Mesenchymal stem cell (in vitro differentiated cells and primary cell): ENCODE data around the gene OBP2A.
"Not testable (repeated sequence)": the region's sequence is repeated elsewhere in the genome, so short reads cannot be mapped to it uniquely, and the experiment has no call there.

Source experiments
- DNase-seq: peaks from one replicate; pipeline ENCODE4 v3.0.0-alpha.2; 2013
- H2AFZ ChIP-seq: one replicate; pipeline ENCODE4 v1.6.1; 2013; ENCODE audit warnings: low read depth, mild to moderate bottlenecking, control low read depth, inconsistent platforms, low read length, moderate library complexity
- H2AK5ac ChIP-seq: 2 replicates; pipeline ENCODE4 v1.6.1; 2013; ENCODE audit warnings: low read length, moderate library complexity, mild to moderate bottlenecking, inconsistent platforms; ENCODE audit not compliant: severe bottlenecking
- H2BK120ac ChIP-seq: one replicate; pipeline ENCODE4 v1.6.1; 2013; ENCODE audit warnings: low read depth, mild to moderate bottlenecking, inconsistent platforms, low read length, moderate library complexity
- H2BK12ac ChIP-seq, 2 experiments: one replicate each; pipeline ENCODE4 v1.6.1; 2013; ENCODE audit warnings: inconsistent platforms in 2 of 2, low read length in 2 of 2, mild to moderate bottlenecking in 2 of 2, moderate library complexity in 2 of 2, control low read depth in 1 of 2
- H2BK15ac ChIP-seq: one replicate; pipeline ENCODE4 v1.6.1; 2013; ENCODE audit warnings: mild to moderate bottlenecking, low read depth, inconsistent platforms; ENCODE audit not compliant: poor library complexity, severe bottlenecking
- H2BK5ac ChIP-seq: 2 replicates; pipeline ENCODE4 v1.6.1; 2013; ENCODE audit warnings: low read depth, mild to moderate bottlenecking, low read length, control low read depth, inconsistent platforms; ENCODE audit not compliant: poor library complexity, severe bottlenecking
- H3K14ac ChIP-seq, 2 experiments: one replicate each; pipeline ENCODE4 v1.6.1; 2013; ENCODE audit warnings: inconsistent platforms in 2 of 2, low read length in 2 of 2, control low read depth in 1 of 2, mild to moderate bottlenecking in 1 of 2, moderate library complexity in 1 of 2
- H3K18ac ChIP-seq, 2 experiments: one replicate each; pipeline ENCODE4 v1.6.1; 2013; ENCODE audit warnings: inconsistent platforms in 2 of 2, low read length in 2 of 2, control low read depth in 1 of 2, low read depth in 1 of 2, mild to moderate bottlenecking in 1 of 2
- H3K23ac ChIP-seq, 2 experiments: one replicate each; pipeline ENCODE4 v1.6.1; 2013; ENCODE audit warnings: inconsistent platforms in 2 of 2, low read length in 2 of 2, mild to moderate bottlenecking in 2 of 2, moderate library complexity in 2 of 2, control low read depth in 1 of 2
- H3K27ac ChIP-seq: 2 replicates; pipeline ENCODE4 v1.5.1; 2013; ENCODE audit warnings: mild to moderate bottlenecking, moderate library complexity, low read length, control low read depth, inconsistent platforms; ENCODE audit not compliant: poor library complexity, severe bottlenecking
- H3K27me3 ChIP-seq, 2 experiments: 2 replicates each; pipeline versions ENCODE4 v1.6.1 to v1.7.0; 2013; ENCODE audit warnings: low read length in 2 of 2, mild to moderate bottlenecking in 2 of 2, moderate library complexity in 2 of 2, control low read depth in 1 of 2, inconsistent platforms in 1 of 2; ENCODE audit not compliant: control insufficient read depth in 1 of 2, insufficient read depth in 1 of 2
- H3K36me3 ChIP-seq, 2 experiments: 2 replicates each; pipeline versions ENCODE4 v1.6.1 to v1.7.0; 2013; ENCODE audit warnings: low read length in 2 of 2, control low read depth in 1 of 2, inconsistent platforms in 1 of 2, low read depth in 1 of 2, mild to moderate bottlenecking in 1 of 2; ENCODE audit not compliant: insufficient read depth in 2 of 2, control insufficient read depth in 1 of 2
- H3K4ac ChIP-seq, 2 experiments: one replicate each; pipeline ENCODE4 v1.6.1; 2013; ENCODE audit warnings: inconsistent platforms in 2 of 2, low read length in 2 of 2, mild to moderate bottlenecking in 2 of 2, moderate library complexity in 2 of 2, control low read depth in 1 of 2, low read depth in 1 of 2
- H3K4me1 ChIP-seq: 2 replicates; pipeline ENCODE4 v1.6.1; 2013; ENCODE audit warnings: low read depth, low read length, control low read depth; ENCODE audit not compliant: control insufficient read depth, insufficient read depth
- H3K4me2 ChIP-seq: 2 replicates; pipeline ENCODE4 v1.6.1; 2013; ENCODE audit warnings: low read length, mild to moderate bottlenecking, inconsistent platforms; ENCODE audit not compliant: poor library complexity, severe bottlenecking
- H3K4me3 ChIP-seq, 2 experiments: 2 replicates each; pipeline versions ENCODE4 v1.5.1 to v1.7.0; 2013; ENCODE audit warnings: low read length in 2 of 2, mild to moderate bottlenecking in 2 of 2, control low read depth in 1 of 2, low read depth in 1 of 2; ENCODE audit not compliant: insufficient read depth in 1 of 2
- H3K79me1 ChIP-seq: replicated peaks from 2 replicates; pipeline ENCODE4 v1.6.1; 2013; ENCODE audit warnings: mild to moderate bottlenecking, control low read depth, low read length, inconsistent platforms; ENCODE audit not compliant: poor library complexity, severe bottlenecking
- H3K9ac ChIP-seq: 2 replicates; pipeline ENCODE4 v1.7.0; 2013; ENCODE audit warnings: mild to moderate bottlenecking, low read length, moderate library complexity
- H3K9me3 ChIP-seq: 2 replicates; pipeline ENCODE4 v1.7.0; 2013; ENCODE audit warnings: mild to moderate bottlenecking, low read length; ENCODE audit not compliant: control insufficient read depth
- H4K8ac ChIP-seq: one replicate; pipeline ENCODE4 v1.6.1; 2013; ENCODE audit warnings: inconsistent platforms, mild to moderate bottlenecking, low read length, moderate library complexity
- H4K91ac ChIP-seq: one replicate; pipeline ENCODE4 v1.6.1; 2013; ENCODE audit warnings: mild to moderate bottlenecking, low read length, inconsistent platforms
- WGBS: methylation state at CpG from one replicate; pipeline ENCODE4 v1.1.7; 2013; ENCODE audit warnings: mixed read lengths; 5-methylcytosine and 5-hydroxymethylcytosine counted together

Gene OBP2A

DNA sequence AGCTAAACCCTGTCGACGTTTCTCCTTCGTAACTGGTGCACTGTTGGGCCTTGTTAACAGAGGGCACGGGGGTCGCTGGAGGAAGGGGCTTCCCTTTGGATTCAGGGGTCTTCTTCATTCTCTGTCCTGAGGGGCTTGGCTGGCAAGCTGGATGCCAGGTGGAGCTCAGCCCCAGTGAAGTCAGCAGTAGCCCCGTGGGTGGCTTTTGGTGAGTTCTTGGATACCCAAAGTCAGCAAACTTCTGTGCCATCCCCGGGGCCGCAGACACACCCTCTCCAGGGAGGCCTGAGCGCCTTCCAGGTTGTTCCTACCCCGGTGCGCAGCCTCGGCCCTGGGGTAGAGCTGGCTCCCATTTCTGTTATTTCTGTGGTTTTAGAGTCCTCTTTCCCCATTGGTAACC is 12.3 kb upstream of the OBP2A start:
- peaks cover 0 to 48% of the 10 kb centered on the region in 2 experiments for H3K27me3 ChIP-seq
- H3K4me3 ChIP-seq: no peak overlapping the region
- H2AFZ ChIP-seq: no peak overlapping the region
- H4K91ac ChIP-seq: no peak overlapping the region
- no peak overlapping the region for H2AK5ac ChIP-seq
- no peaks in the 10 kb centered on the region for H3K79me1 ChIP-seq
- no peak overlapping the region for H3K4me2 ChIP-seq
- H3K36me3 ChIP-seq: no peaks in the 10 kb centered on the region
- H2BK15ac ChIP-seq: no peak overlapping the region
- no peak overlapping the region for H3K27ac ChIP-seq
- H3K4ac ChIP-seq: no peak overlapping the region
- H3K14ac ChIP-seq: no peak overlapping the region
- 89% methylated on average over 12 of the region's 12 CpGs for WGBS
- H2BK12ac ChIP-seq: no peak overlapping the region
- no peak overlapping the region for H2BK5ac ChIP-seq
- no peak overlapping the region for H3K9ac ChIP-seq
- H3K23ac ChIP-seq: no peak overlapping the region
- H3K9me3 ChIP-seq: no peaks in the 10 kb centered on the region
- no peak overlapping the region for H2BK120ac ChIP-seq
- H3K18ac ChIP-seq: no peak overlapping the region
- no peaks in the 10 kb centered on the region for H3K4me1 ChIP-seq
- no peak for DNase-seq
- H4K8ac ChIP-seq: no peak overlapping the region

DNA sequence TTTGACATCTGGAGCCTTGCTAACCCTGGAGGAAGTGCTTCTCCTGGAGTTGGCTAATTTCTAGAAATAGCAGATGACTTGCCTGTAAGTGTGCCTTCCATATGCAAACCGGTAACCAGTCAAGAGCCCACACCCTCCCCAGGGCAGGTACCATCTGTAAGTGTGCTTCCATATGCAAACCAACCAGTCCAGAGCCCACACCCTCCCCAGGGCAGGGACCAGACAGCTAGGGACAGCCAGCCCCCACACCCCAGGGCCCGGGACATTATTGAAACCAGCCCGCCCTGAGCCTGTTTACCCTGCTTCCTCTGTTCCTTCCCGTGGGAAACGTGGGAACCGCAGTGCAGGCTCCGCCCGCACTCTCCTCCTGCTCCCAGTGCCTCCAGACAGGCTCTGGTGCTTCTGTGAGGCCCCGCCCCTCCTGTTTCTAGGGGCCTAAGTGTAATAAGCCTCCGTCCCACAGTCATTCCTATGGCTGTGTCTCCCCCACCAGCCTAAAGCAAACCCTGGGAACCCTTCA is 11.7 kb upstream of the OBP2A start:
- not testable (repeated sequence) for H2AK5ac ChIP-seq, H4K8ac ChIP-seq, H3K4me1 ChIP-seq, H3K4me2 ChIP-seq, H2BK5ac ChIP-seq, H3K14ac ChIP-seq, H4K91ac ChIP-seq, H3K36me3 ChIP-seq, H3K4ac ChIP-seq, H3K9me3 ChIP-seq, H3K23ac ChIP-seq, DNase-seq, H3K79me1 ChIP-seq, H3K4me3 ChIP-seq, H2BK15ac ChIP-seq, H2BK12ac ChIP-seq, H2BK120ac ChIP-seq, H3K18ac ChIP-seq, H3K9ac ChIP-seq, H3K27ac ChIP-seq, H2AFZ ChIP-seq
- peaks cover 0 to 50% of the 10 kb centered on the region in 2 experiments for H3K27me3 ChIP-seq
- 49% methylated on average over 10 of the region's 10 CpGs for WGBS

DNA sequence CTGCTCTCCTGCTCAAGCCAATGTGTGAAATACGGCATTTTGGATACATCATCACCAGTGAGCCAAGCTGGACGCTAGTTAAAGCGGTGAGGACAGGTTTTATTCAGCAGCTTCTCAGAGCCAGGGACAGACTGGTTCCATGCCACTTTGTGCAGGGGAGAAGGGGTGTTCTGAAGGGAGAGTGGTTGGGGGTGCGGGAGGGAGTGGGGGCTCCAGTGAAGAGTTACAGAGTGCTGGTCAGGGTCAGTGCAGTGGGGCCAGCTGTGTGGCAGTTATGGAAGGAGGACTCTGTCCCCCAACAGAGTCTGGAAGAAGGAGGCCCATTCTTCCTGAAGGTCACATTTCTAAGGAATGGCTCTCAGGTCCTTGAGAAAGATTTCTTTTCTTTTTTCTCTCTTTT is 11.1 kb upstream of the OBP2A start:
- not testable (repeated sequence) for H3K4me3 ChIP-seq, H3K14ac ChIP-seq, H2BK5ac ChIP-seq, H3K4me1 ChIP-seq, H3K27ac ChIP-seq, H4K91ac ChIP-seq, H3K9ac ChIP-seq, H3K9me3 ChIP-seq, H2BK120ac ChIP-seq, H2AFZ ChIP-seq, H2BK12ac ChIP-seq, DNase-seq, H2BK15ac ChIP-seq, H3K23ac ChIP-seq, H3K4ac ChIP-seq, H3K36me3 ChIP-seq, H3K18ac ChIP-seq, H3K4me2 ChIP-seq, H4K8ac ChIP-seq, H2AK5ac ChIP-seq, H3K79me1 ChIP-seq
- peaks cover 0 to 51% of the 10 kb centered on the region in 2 experiments for H3K27me3 ChIP-seq
- WGBS: 91% methylated on average over 4 of the region's 4 CpGs

DNA sequence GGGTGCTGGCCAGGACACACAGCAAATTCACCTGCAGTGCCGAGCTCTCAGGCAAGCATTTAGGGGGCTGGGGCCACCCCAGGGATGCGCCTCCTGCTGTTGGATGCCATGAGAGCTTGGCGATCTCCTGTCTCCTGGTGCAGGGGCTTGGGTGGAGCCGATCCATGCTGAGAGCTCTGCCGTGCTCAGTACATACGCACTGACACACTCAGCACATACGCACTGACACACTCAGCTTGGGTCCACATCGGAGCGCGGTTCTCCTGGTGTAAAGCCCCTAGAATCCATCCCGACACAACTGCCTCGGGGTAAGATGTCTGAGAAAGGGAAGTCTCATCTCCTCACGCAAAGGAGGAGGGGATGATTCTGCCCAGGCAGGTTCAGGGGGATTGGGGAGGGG is 10.3 kb upstream of the OBP2A start:
- H3K18ac ChIP-seq, H2BK120ac ChIP-seq, H2BK12ac ChIP-seq, H3K23ac ChIP-seq, H3K36me3 ChIP-seq, H2BK5ac ChIP-seq, H3K9me3 ChIP-seq, H3K4me2 ChIP-seq, DNase-seq, H2AK5ac ChIP-seq, H2AFZ ChIP-seq, H3K4me1 ChIP-seq, H3K27ac ChIP-seq, H4K91ac ChIP-seq, H3K14ac ChIP-seq, H3K4ac ChIP-seq, H4K8ac ChIP-seq, H2BK15ac ChIP-seq, H3K79me1 ChIP-seq, H3K9ac ChIP-seq, H3K4me3 ChIP-seq: not testable (repeated sequence)
- 83% methylated on average over 6 of the region's 13 CpGs for WGBS
- peaks cover 0 to 48% of the 10 kb centered on the region in 2 experiments for H3K27me3 ChIP-seq
